H1 (cell line): ENCODE data around the gene OPCML. TPM values are rescaled to one million over a fixed set of nuclear protein-coding genes. Genes with fewer than 3 reads are reported as not detected.

Experiments used
- CTCF ChIA-PET: fragments of 300-600 bp; sonication (Branson Sonifier 250); formaldehyde crosslinking; loops from one replicate; lab custom pipeline; 2021; ENCODE audit not compliant: partially characterized antibody; lab: Charles Lee
- POLR2A ChIA-PET: fragments of 300-600 bp; sonication (Branson Sonifier 250); formaldehyde crosslinking; loops from one replicate; lab custom pipeline; 2021; ENCODE audit warnings: inconsistent platforms; ENCODE audit not compliant: partially characterized antibody; lab: Charles Lee
- DNase-seq, 2 experiments: peaks; one replicate each; pipeline versions ENCODE4 v3.0.0 to v3.0.0-alpha.2; 2010 to 2022; ENCODE audit warnings: low spot score in 2 of 2, low read depth in 1 of 2, mixed read lengths in 1 of 2
- FAIRE-seq: peaks from 2 replicates; lab custom pipeline; 2011; peaks lifted over from hg19 to GRCh38; lab: Jason Lieb, UNC
- H2AFZ ChIP-seq: 2 replicates; pipeline ENCODE4 v1.8.1; 2012; ENCODE audit warnings: low read length, inconsistent platforms
- H2AK5ac ChIP-seq: 2 replicates; pipeline ENCODE4 v1.6.1; 2013; ENCODE audit warnings: low read depth, low read length
- H2BK120ac ChIP-seq: replicated peaks from 2 replicates; pipeline ENCODE3; 2013; ENCODE audit warnings: low read depth, low read length, inconsistent platforms
- H2BK12ac ChIP-seq: 2 replicates; pipeline ENCODE4 v1.6.1; 2013; ENCODE audit warnings: low read depth, low read length
- H2BK15ac ChIP-seq: 2 replicates; pipeline ENCODE4 v1.6.1; 2013; ENCODE audit warnings: low read length
- H2BK20ac ChIP-seq: 2 replicates; pipeline ENCODE4 v1.6.1; 2013; ENCODE audit warnings: low read length
- H2BK5ac ChIP-seq: 2 replicates; pipeline ENCODE4 v1.6.1; 2013; ENCODE audit warnings: low read depth, low read length
- H3K14ac ChIP-seq: 2 replicates; pipeline ENCODE4 v1.6.1; 2013; ENCODE audit warnings: inconsistent platforms; ENCODE audit not compliant: insufficient read length
- H3K18ac ChIP-seq: 2 replicates; pipeline ENCODE4 v1.6.1; 2013; ENCODE audit warnings: low read length; ENCODE audit errors: extremely low read depth
- H3K23ac ChIP-seq: 2 replicates; pipeline ENCODE4 v1.6.1; 2013; ENCODE audit warnings: inconsistent platforms; ENCODE audit not compliant: insufficient read length
- H3K23me2 ChIP-seq: 2 replicates; pipeline ENCODE4 v1.6.1; 2013; ENCODE audit warnings: low read depth, low read length
- H3K27ac ChIP-seq: 2 replicates; pipeline ENCODE4 v1.6.1; 2011; ENCODE audit warnings: low read depth, low read length, inconsistent platforms
- H3K27me3 ChIP-seq, 4 experiments: replicated peaks in 1 of 4; 1 replicate in 1 of 4; 2 replicates in 3 of 4; pipeline versions ENCODE4 v1.6.1 to v1.8.1; 2011 to 2013; ENCODE audit warnings: low read length in 3 of 4, mild to moderate bottlenecking in 3 of 4, inconsistent platforms in 2 of 4, mixed read lengths in 2 of 4, moderate library complexity in 1 of 4; ENCODE audit not compliant: control insufficient read depth in 3 of 4, insufficient read depth in 3 of 4; ENCODE audit errors: extremely low read depth in 1 of 4
- H3K36me3 ChIP-seq, 4 experiments: 2 replicates each; pipeline versions ENCODE4 v1.6.1 to v1.8.1; 2011 to 2013; ENCODE audit warnings: mild to moderate bottlenecking in 4 of 4, low read length in 3 of 4, moderate library complexity in 2 of 4, control low read depth in 1 of 4, inconsistent platforms in 1 of 4; ENCODE audit not compliant: insufficient read depth in 4 of 4, control insufficient read depth in 2 of 4
- H3K4ac ChIP-seq: replicated peaks from 2 replicates; pipeline ENCODE3; 2013; ENCODE audit warnings: low read length, low read depth, mixed read lengths, inconsistent platforms; ENCODE audit not compliant: insufficient read length
- H3K4me1 ChIP-seq, 4 experiments: replicated peaks in 1 of 4; 1 replicate in 1 of 4; 2 replicates in 3 of 4; pipeline versions ENCODE4 v1.6.1 to v1.8.1; 2011 to 2013; ENCODE audit warnings: low read length in 3 of 4, inconsistent platforms in 2 of 4, mixed read lengths in 1 of 4; ENCODE audit not compliant: insufficient read depth in 4 of 4, control insufficient read depth in 3 of 4
- H3K4me2 ChIP-seq, 2 experiments: 2 replicates each; pipeline versions ENCODE4 v1.6.1 to v1.8.1; 2011 to 2013; ENCODE audit warnings: low read depth in 2 of 2, low read length in 2 of 2, control low read depth in 1 of 2, inconsistent platforms in 1 of 2, mild to moderate bottlenecking in 1 of 2; ENCODE audit not compliant: insufficient read depth in 1 of 2
- H3K4me3 ChIP-seq, 4 experiments: fragments of 200-600, 300-600 bp in 1 of 4; sonication (generic), shearing (Covaris generic), sonication (Bioruptor Twin) in 1 of 4; 2 replicates each; pipeline versions ENCODE4 v1.5.1 to v1.8.1; 2011 to 2016; ENCODE audit warnings: low read length in 4 of 4, low read depth in 3 of 4, control low read depth in 2 of 4, inconsistent platforms in 2 of 4, mild to moderate bottlenecking in 2 of 4, mixed read lengths in 1 of 4, moderate library complexity in 1 of 4; ENCODE audit not compliant: insufficient read depth in 2 of 4; ENCODE audit errors: extremely low read depth in 1 of 4
- H3K56ac ChIP-seq: replicated peaks from 2 replicates; pipeline ENCODE3; 2013; ENCODE audit warnings: low read depth, mild to moderate bottlenecking, mixed read lengths, low read length, inconsistent platforms; ENCODE audit not compliant: insufficient read length
- H3K79me1 ChIP-seq: 2 replicates; pipeline ENCODE4 v1.6.1; 2013; ENCODE audit warnings: low read depth, low read length, control low read depth
- H3K79me2 ChIP-seq, 2 experiments: 2 replicates each; pipeline versions ENCODE4 v1.6.1 to v1.8.1; 2012 to 2013; ENCODE audit warnings: low read length in 2 of 2, mild to moderate bottlenecking in 2 of 2, inconsistent platforms in 1 of 2; ENCODE audit not compliant: insufficient read depth in 2 of 2, control insufficient read depth in 1 of 2
- H3K9ac ChIP-seq, 4 experiments: replicated peaks in 1 of 4; 1 replicate in 1 of 4; 2 replicates in 3 of 4; pipeline versions ENCODE4 v1.6.1 to v1.8.1; 2011 to 2013; ENCODE audit warnings: low read depth in 3 of 4, low read length in 3 of 4, control low read depth in 2 of 4, mild to moderate bottlenecking in 2 of 4, moderate library complexity in 2 of 4, inconsistent platforms in 1 of 4; ENCODE audit errors: extremely low read depth in 1 of 4
- H3K9me3 ChIP-seq, 2 experiments: 2 replicates each; pipeline versions ENCODE4 v1.6.1 to v1.8.1; 2012 to 2013; ENCODE audit warnings: mild to moderate bottlenecking in 2 of 2, moderate library complexity in 2 of 2, control low read depth in 1 of 2, inconsistent platforms in 1 of 2, low read depth in 1 of 2, low read length in 1 of 2, mixed read lengths in 1 of 2; ENCODE audit not compliant: insufficient read depth in 2 of 2
- H4K20me1 ChIP-seq, 2 experiments: replicated peaks in 1 of 2; 2 replicates each; pipeline versions ENCODE3 to v1.8.1; 2011 to 2013; ENCODE audit warnings: inconsistent platforms in 2 of 2, low read length in 2 of 2, mild to moderate bottlenecking in 1 of 2; ENCODE audit not compliant: insufficient read depth in 2 of 2, control insufficient read depth in 1 of 2
- H4K5ac ChIP-seq: 2 replicates; pipeline ENCODE4 v1.6.1; 2013; ENCODE audit warnings: low read length, low read depth, mixed read lengths, inconsistent platforms; ENCODE audit not compliant: insufficient read length
- H4K8ac ChIP-seq: 2 replicates; pipeline ENCODE4 v1.8.0; 2013; ENCODE audit warnings: mild to moderate bottlenecking, moderate library complexity, low read length, inconsistent platforms; ENCODE audit not compliant: insufficient read depth; ENCODE audit errors: extremely low read depth
- H4K91ac ChIP-seq: replicated peaks from 2 replicates; pipeline ENCODE3; 2013; ENCODE audit warnings: low read length, mixed read lengths, inconsistent platforms; ENCODE audit not compliant: insufficient read length
- RBBP5 ChIP-seq: IDR thresholded peaks from 2 replicates; pipeline ENCODE4 v1.7.1; 2012; ENCODE audit warnings: low read depth, mild to moderate bottlenecking, inconsistent platforms, low read length, moderate library complexity, borderline replicate concordance
- WGBS, 2 experiments: shearing (Covaris generic) in 1 of 2; methylation state at CpG; one replicate each; pipeline versions ENCODE4 v1.1.6 to v1.1.7; 2013 to 2015; ENCODE audit warnings: low lambda C conversion rate in 2 of 2, mixed read lengths in 2 of 2, inconsistent platforms in 1 of 2, low coverage in 1 of 2, missing lambda C conversion rate in 1 of 2; ENCODE audit not compliant: insufficient replicate concordance in 2 of 2, insufficient coverage in 1 of 2, insufficient read length in 1 of 2; ENCODE audit errors: extremely low coverage in 1 of 2, missing lambda C conversion rate in 1 of 2; 5-methylcytosine and 5-hydroxymethylcytosine counted together
- polyA plus RNA-seq, 7 experiments: library from polyadenylated mRNA; depleted of rRNA in 3 of 7; stranded (reverse) in 5 of 7; unstranded in 2 of 7; fragments of >200 nt in 5 of 7; fragments of 200-250 nt in 2 of 7; gene quantifications; 1 replicate in 5 of 7; 2 replicates in 1 of 7; 4 replicates in 1 of 7; pipeline versions ENCODE4 v1.2.1 to v1.2.3, GENCODE V29; 2011 to 2013; ENCODE audit warnings: missing spikeins in 2 of 7, mixed read lengths in 2 of 7
- total RNA-seq: library from RNA; stranded (reverse); fragmentation: NEBNext Ultra II Directional; extraction: Animal tissue kit (Norgen Biotek cat#: 25700); gene quantifications from 2 replicates; pipeline ENCODE4 v1.2.1, GENCODE V29; 2021
- TF ChIP-seq, protein P1 (sequence below): IDR thresholded peaks from 2 replicates; pipeline ENCODE4 v1.6.1; 2012; ENCODE audit warnings: inconsistent platforms
- TF ChIP-seq, protein P2 (sequence below): IDR thresholded peaks from 2 replicates; pipeline ENCODE4 v1.6.1; 2012; ENCODE audit warnings: inconsistent platforms

The OPCML gene
- total and polyA plus RNA-seq, 2 of the 8 experiments (the other 6 are each of a cell fraction or from before 2014, with no cell fraction given): 2.3 to 3.1 TPM

- Histone ChIP-seq H4K8ac (no peak overlapping the region), H4K91ac (peak overlapping the region; percentile 65), H2AK5ac (0 out of 2 replicates have a peak overlapping the region, but pooled peaks have one; percentile 46), H3K36me3 (no peaks in the 10 kb centered on the region), H2BK120ac (peak overlapping the region; percentile 71), H2BK20ac (peak overlapping the region; percentile 69; the same call in 1 of the 2 replicates), H2AFZ (peak overlapping the region; percentile 94), H3K4ac (no peak overlapping the region), H3K18ac (peak overlapping the region; percentile 80; the same call in 1 of the 2 replicates), H3K9me3 (peaks cover 12% of the 10 kb centered on the region in 2 experiments; a peak in 3 of 4 replicates), H3K79me1 (no peaks in the 10 kb centered on the region), H3K14ac (no peak overlapping the region), H3K4me1 (peaks cover 0 to 9% (median 7%) of the 10 kb centered on the region in 4 experiments; a peak in 4 of 7 replicates), H2BK12ac (peak overlapping the region; percentile 91), H3K79me2 (no peaks in the 10 kb centered on the region), H3K23ac (no peak overlapping the region), H4K5ac (peak overlapping the region; percentile 21), H3K9ac (no peak overlapping the region), H3K27me3 (no peaks in the 10 kb centered on the region), H2BK15ac (peak overlapping the region; percentile 68; the same call in 1 of the 2 replicates), H3K4me2 (peak overlapping the region in 1 of 2 experiments; percentile 48; a peak in 1 of 4 replicates), H3K4me3 (no peak overlapping the region), H2BK5ac (peak overlapping the region; percentile 76), H3K27ac (no peak overlapping the region), H4K20me1 (no peaks in the 10 kb centered on the region), H3K56ac (no peak overlapping the region), H3K23me2 (no peaks in the 10 kb centered on the region)
- peak in 1 of 2 experiments; percentile 17 for DNase-seq
- 62% methylated on average over 8 of the region's 8 CpGs; no CpG with 5 or more reads in 1 of the 2 experiments for WGBS, 2 experiments
- TF ChIP-seq RBBP5: no peak
- TF ChIP-seq, protein P1, sequence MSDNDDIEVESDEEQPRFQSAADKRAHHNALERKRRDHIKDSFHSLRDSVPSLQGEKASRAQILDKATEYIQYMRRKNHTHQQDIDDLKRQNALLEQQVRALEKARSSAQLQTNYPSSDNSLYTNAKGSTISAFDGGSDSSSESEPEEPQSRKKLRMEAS: peak; percentile 23; the same call in 1 of the 2 replicates
- TF ChIP-seq, protein P2, sequence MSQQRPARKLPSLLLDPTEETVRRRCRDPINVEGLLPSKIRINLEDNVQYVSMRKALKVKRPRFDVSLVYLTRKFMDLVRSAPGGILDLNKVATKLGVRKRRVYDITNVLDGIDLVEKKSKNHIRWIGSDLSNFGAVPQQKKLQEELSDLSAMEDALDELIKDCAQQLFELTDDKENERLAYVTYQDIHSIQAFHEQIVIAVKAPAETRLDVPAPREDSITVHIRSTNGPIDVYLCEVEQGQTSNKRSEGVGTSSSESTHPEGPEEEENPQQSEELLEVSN: peak; percentile 27; the same call in 1 of the 2 replicates
- CTCF ChIA-PET: interaction anchor here (0.8 to 2.0 kb wide), 2 partner anchors 11 to 226 kb away, joined by 3 to 5 read pairs; no protein-coding TSS in a partner anchor
- POLR2A ChIA-PET: interaction anchor here (1.0 kb wide), 1 partner anchor 11 kb away, joined by 4 read pairs; no protein-coding TSS in a partner anchor
- no peak for FAIRE-seq
These were observed 1027.7 kb downstream of the OPCML start for GRCh38 chr11:132504501-132505041.
